K562 (cell line): ENCODE measurements around the gene ISYNA1. TPM values are rescaled to one million over a fixed set of nuclear protein-coding genes. Genes with fewer than 3 reads are reported as not detected.
A peak's percentile ranks its signal among the peaks of the same experiment; 100 is the strongest.

Experiments
- ATAC-seq: fragments of 200-7000 bp; cut with Tn5 transposase; 3 replicates; pipeline ENCODE4 v1.9.1; 2020; ENCODE audit warnings: moderate library complexity
- BruUV-seq: library from RNA; stranded (reverse); fragments of 400-500 nt; replicated peaks from 2 replicates; lab custom pipeline; 2021; lab: Mats Ljungman, UMichigan
- CTCF ChIA-PET: fragments of 300-600 bp; formaldehyde crosslinking; extraction: SDS; loops from one replicate; lab custom pipeline; 2021; ENCODE audit warnings: low intra/inter-chr PET ratio; lab: Yijun Ruan, JAX
- POLR2A ChIA-PET: fragments of 300-600, 350-650 bp; sonication (Branson Sonifier 250); formaldehyde crosslinking; extraction: SDS; loops from one replicate; lab custom pipeline; 2021; ENCODE audit warnings: antibody characterized with exemption, inconsistent platforms; lab: Yijun Ruan, JAX
- DNase-seq, 4 experiments: peaks; one replicate each; pipeline versions ENCODE4 v3.0.0 to v3.0.0-alpha.2; 2011 to 2018; ENCODE audit warnings: low spot score in 3 of 4, mixed read lengths in 3 of 4; ENCODE audit errors: extremely low read depth in 1 of 4
- FAIRE-seq: peaks from 2 replicates; lab custom pipeline; 2011; peaks lifted over from hg19 to GRCh38; lab: Jason Lieb, UNC
- H2AFZ ChIP-seq: 2 replicates; pipeline ENCODE4 v1.6.0; 2011; ENCODE audit warnings: low read depth, low read length, control low read depth, inconsistent platforms
- H3K27ac ChIP-seq: fragments of 200-600 bp; 3 replicates; pipeline ENCODE4 v1.8.0; 2011; ENCODE audit warnings: low read depth, mild to moderate bottlenecking, control low read depth, inconsistent platforms, low read length, moderate library complexity, mixed read lengths; ENCODE audit errors: extremely low read depth
- H3K27me3 ChIP-seq, 2 experiments: fragments of 300-600 bp in 1 of 2; 2 replicates in 1 of 2; 3 replicates in 1 of 2; pipeline versions ENCODE4 v1.6.0 to v1.8.0; 2011; ENCODE audit warnings: inconsistent platforms in 2 of 2, low read length in 2 of 2, mild to moderate bottlenecking in 1 of 2, mixed read lengths in 1 of 2, moderate library complexity in 1 of 2; ENCODE audit not compliant: control insufficient read depth in 2 of 2, insufficient read depth in 2 of 2
- H3K36me3 ChIP-seq: fragments of 300-600 bp; 3 replicates; pipeline ENCODE4 v1.8.0; 2011; ENCODE audit warnings: mild to moderate bottlenecking, low read length, inconsistent platforms; ENCODE audit not compliant: control insufficient read depth, insufficient read depth
- H3K4me1 ChIP-seq, 2 experiments: fragments of 200-600 bp in 1 of 2; replicated peaks in 1 of 2; 2 replicates in 1 of 2; 3 replicates in 1 of 2; pipeline versions ENCODE4 v1.5.1 to v1.8.0; 2011; ENCODE audit warnings: inconsistent platforms in 2 of 2, low read length in 2 of 2, mild to moderate bottlenecking in 1 of 2, mixed read lengths in 1 of 2, moderate library complexity in 1 of 2; ENCODE audit not compliant: control insufficient read depth in 2 of 2, insufficient read depth in 2 of 2
- H3K4me2 ChIP-seq: 2 replicates; pipeline ENCODE4 v1.6.1; 2011; ENCODE audit warnings: low read length, control low read depth, inconsistent platforms, mixed read lengths; ENCODE audit not compliant: insufficient read depth
- H3K4me3 ChIP-seq: fragments of 200-600 bp; sonication (generic), shearing (Covaris generic); 2 replicates; pipeline ENCODE4 v1.5.1; 2016; ENCODE audit warnings: control low read depth, inconsistent platforms
- H3K79me2 ChIP-seq: fragments of 200-600 bp; 3 replicates; pipeline ENCODE4 v1.8.0; 2011; ENCODE audit warnings: low read length, inconsistent platforms; ENCODE audit not compliant: control insufficient read depth, insufficient read depth
- H3K9ac ChIP-seq, 2 experiments: 2 replicates each; pipeline versions ENCODE4 v1.6.0 to v1.6.1; 2011; ENCODE audit warnings: low read depth in 2 of 2, low read length in 2 of 2, control low read depth in 1 of 2, inconsistent platforms in 1 of 2, mild to moderate bottlenecking in 1 of 2, mixed read lengths in 1 of 2; ENCODE audit not compliant: insufficient read depth in 1 of 2
- H3K9me1 ChIP-seq: one replicate; pipeline ENCODE4 v1.6.0; 2011; ENCODE audit warnings: inconsistent platforms, mild to moderate bottlenecking, low read length, moderate library complexity; ENCODE audit not compliant: control insufficient read depth, insufficient read depth
- H3K9me3 ChIP-seq: replicated peaks from 2 replicates; pipeline ENCODE4 v1.5.1; 2011; ENCODE audit warnings: low read depth, low read length, inconsistent platforms; ENCODE audit not compliant: control insufficient read depth, insufficient read depth
- H4K20me1 ChIP-seq: replicated peaks from 2 replicates; pipeline ENCODE4 v1.6.1; 2011; ENCODE audit warnings: low read length, inconsistent platforms, mixed read lengths; ENCODE audit not compliant: control insufficient read depth, insufficient read depth
- ASH1L ChIP-seq: fragments of 450-650 bp; IDR thresholded peaks from 2 replicates; pipeline ENCODE4 v1.6.1; 2018; ENCODE audit warnings: borderline replicate concordance, mild to moderate bottlenecking, low read depth; ENCODE audit not compliant: partially characterized antibody
- CHD4 ChIP-seq: fragments of 200-600 bp; sonication (generic); IDR thresholded peaks from 3 replicates; pipeline ENCODE4 v1.6.1; 2012; ENCODE audit warnings: low read depth, mild to moderate bottlenecking, mixed read lengths, low read length, inconsistent platforms; ENCODE audit not compliant: insufficient read depth, insufficient replicate concordance, poor library complexity, severe bottlenecking
- COPS2 ChIP-seq: fragments of 450-650 bp; conservative IDR thresholded peaks from 2 replicates; pipeline ENCODE4 v1.6.1; 2016; ENCODE audit warnings: mild to moderate bottlenecking, moderate library complexity
- KDM1A ChIP-seq, 2 experiments: fragments of 450-650 bp; IDR thresholded peaks; 2 replicates each; pipeline ENCODE4 v1.6.1; 2016; ENCODE audit warnings: mild to moderate bottlenecking in 2 of 2
- NR3C1 ChIP-seq: sonication (generic); formaldehyde crosslinking; IDR thresholded peaks from 2 replicates; pipeline ENCODE4 v1.8.1; 2022; ENCODE audit warnings: missing genetic modification reagents
- POLR2G ChIP-seq: fragments of 200-400 bp; formaldehyde crosslinking; IDR thresholded peaks from 2 replicates; pipeline ENCODE4 v1.6.1; 2017; ENCODE audit warnings: low read depth, mild to moderate bottlenecking, antibody characterized with exemption, low read length, moderate library complexity
- WGBS: fragments of 100-300 bp; shearing (Covaris generic); methylation state at CpG from one replicate; pipeline ENCODE4 v1.1.6; 2016; ENCODE audit warnings: low coverage, mixed read lengths; ENCODE audit not compliant: insufficient coverage; ENCODE audit errors: missing lambda C conversion rate; 5-methylcytosine and 5-hydroxymethylcytosine counted together
- in situ Hi-C: fragments of 300-500 bp; cut with MboI; formaldehyde crosslinking; loops from 4 replicates; pipeline ENCODE4 v1.15.0; 2018; ENCODE audit warnings: inconsistent platforms, mixed read lengths
- intact Hi-C: fragments of 100-400 bp; cut with micrococcal nuclease; formaldehyde crosslinking; loops from 2 replicates; pipeline ENCODE4 v1.14.2; 2022
- polyA plus RNA-seq, 8 experiments: library from polyadenylated mRNA; depleted of rRNA in 4 of 8; stranded (reverse) in 5 of 8; unstranded in 3 of 8; fragments of >200 nt; fragmentation: Nextera tagmentation in 2 of 8; fragmentation: Illumina TruSeq in 1 of 8; extraction: Ambion mirVana in 2 of 8; extraction: Trizol in 1 of 8; gene quantifications; 2 replicates each; pipeline versions ENCODE4 v1.2.1 to v1.2.3, GENCODE V29; 2011 to 2014; ENCODE audit warnings: inconsistent platforms in 1 of 8, missing spikeins in 1 of 8
- total RNA-seq, 7 experiments: library from RNA; depleted of rRNA in 6 of 7; stranded (reverse); fragments of >200 nt in 6 of 7; fragmentation: Illumina TruSeq in 2 of 7; extraction: Trizol in 2 of 7; gene quantifications; 2 replicates each; pipeline versions ENCODE4 v1.2.1 to v1.2.3, GENCODE V29; 2011 to 2021; ENCODE audit warnings: low replicate concordance in 1 of 7
- TF ChIP-seq, protein P1 (sequence below): fragments of 250-450 bp; sonication (Bioruptor Pico); IDR thresholded peaks from 2 replicates; pipeline ENCODE4 v1.5.0; 2021
- TF ChIP-seq, protein P2 (sequence below): sonication (generic); formaldehyde crosslinking; IDR thresholded peaks from 2 replicates; pipeline ENCODE4 v1.8.1; 2022; ENCODE audit warnings: missing genetic modification reagents
- TF ChIP-seq, protein P3 (sequence below): fragments of 450-650 bp; IDR thresholded peaks from 2 replicates; pipeline ENCODE4 v1.6.1; 2018; ENCODE audit not compliant: partially characterized antibody
- TF ChIP-seq, protein P4 (sequence below): fragments of 250-450 bp; sonication (Bioruptor Pico); IDR thresholded peaks from 2 replicates; pipeline ENCODE4 v1.4.0; 2020; ENCODE audit warnings: mild to moderate bottlenecking, moderate library complexity

The ISYNA1 gene
- total and polyA plus RNA-seq, 9 of the 15 experiments (the other 6 are each of a cell fraction or from before 2014, with no cell fraction given) = 21.8 to 460 (median 93.2) TPM

DNA sequence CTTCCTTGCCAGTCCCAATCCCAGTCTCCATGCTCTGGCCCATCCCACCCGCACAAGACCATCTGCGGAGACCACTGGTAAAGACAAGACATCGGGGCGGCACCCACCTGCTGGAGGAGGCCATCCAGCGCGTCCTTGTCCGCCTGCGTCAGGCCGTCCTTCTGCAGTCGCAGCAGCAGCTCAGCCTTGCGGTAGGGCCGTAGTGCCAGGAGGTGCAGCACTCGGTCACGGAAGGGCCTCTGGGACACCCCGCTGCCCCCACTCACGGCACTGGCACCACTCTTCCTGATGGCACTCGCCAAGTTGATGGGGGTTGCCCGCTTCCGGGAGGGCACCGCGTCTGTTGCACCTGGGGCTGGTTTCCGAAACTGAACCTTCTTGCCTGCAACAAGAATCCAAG is 23.5 kb upstream of the ISYNA1 start (continued):
- TF ChIP-seq, protein P1, sequence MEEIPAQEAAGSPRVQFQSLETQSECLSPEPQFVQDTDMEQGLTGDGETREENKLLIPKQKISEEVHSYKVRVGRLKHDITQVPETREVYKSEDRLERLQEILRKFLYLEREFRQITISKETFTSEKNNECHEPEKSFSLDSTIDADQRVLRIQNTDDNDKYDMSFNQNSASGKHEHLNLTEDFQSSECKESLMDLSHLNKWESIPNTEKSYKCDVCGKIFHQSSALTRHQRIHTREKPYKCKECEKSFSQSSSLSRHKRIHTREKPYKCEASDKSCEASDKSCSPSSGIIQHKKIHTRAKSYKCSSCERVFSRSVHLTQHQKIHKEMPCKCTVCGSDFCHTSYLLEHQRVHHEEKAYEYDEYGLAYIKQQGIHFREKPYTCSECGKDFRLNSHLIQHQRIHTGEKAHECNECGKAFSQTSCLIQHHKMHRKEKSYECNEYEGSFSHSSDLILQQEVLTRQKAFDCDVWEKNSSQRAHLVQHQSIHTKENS (CRISPR knock-in tag) = no peak
- TF ChIP-seq POLR2G (peak; percentile 31; the same call in 1 of the 2 replicates), KDM1A (IDR thresholded peaks at IDR 0.05) (no peak)
- TF ChIP-seq, protein P2, sequence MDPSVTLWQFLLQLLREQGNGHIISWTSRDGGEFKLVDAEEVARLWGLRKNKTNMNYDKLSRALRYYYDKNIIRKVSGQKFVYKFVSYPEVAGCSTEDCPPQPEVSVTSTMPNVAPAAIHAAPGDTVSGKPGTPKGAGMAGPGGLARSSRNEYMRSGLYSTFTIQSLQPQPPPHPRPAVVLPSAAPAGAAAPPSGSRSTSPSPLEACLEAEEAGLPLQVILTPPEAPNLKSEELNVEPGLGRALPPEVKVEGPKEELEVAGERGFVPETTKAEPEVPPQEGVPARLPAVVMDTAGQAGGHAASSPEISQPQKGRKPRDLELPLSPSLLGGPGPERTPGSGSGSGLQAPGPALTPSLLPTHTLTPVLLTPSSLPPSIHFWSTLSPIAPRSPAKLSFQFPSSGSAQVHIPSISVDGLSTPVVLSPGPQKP = no peak

DNA sequence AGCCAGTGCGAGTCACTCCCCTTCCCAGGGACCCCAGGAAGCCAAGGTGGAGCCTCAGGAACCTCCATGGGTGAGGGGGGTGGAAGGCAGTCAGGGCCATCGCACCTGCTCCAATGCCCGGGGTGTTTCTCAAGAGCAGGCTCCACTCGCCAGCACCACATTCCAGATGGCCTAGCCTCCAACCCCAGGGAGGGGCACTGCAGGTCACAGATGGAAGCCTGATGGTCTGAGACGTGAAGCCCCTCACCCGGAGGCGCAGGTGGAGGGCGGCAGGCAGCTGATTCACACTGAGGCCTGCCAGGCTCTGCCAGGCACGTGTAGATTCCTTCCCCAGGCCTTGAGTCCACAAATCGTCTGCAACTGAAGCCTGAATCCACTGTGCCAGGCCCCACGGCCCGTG is 23.0 kb upstream of the ISYNA1 start:
- ATAC-seq = no peak
- WGBS = 90% methylated on average over 12 of the region's 12 CpGs
- TF ChIP-seq ASH1L (no peak), NR3C1 (CRISPR knock-in tag) (no peak), KDM1A (IDR thresholded peaks at IDR 0.05) (no peak), COPS2 (no peak), CHD4 (no peak)
- TF ChIP-seq, protein P3, sequence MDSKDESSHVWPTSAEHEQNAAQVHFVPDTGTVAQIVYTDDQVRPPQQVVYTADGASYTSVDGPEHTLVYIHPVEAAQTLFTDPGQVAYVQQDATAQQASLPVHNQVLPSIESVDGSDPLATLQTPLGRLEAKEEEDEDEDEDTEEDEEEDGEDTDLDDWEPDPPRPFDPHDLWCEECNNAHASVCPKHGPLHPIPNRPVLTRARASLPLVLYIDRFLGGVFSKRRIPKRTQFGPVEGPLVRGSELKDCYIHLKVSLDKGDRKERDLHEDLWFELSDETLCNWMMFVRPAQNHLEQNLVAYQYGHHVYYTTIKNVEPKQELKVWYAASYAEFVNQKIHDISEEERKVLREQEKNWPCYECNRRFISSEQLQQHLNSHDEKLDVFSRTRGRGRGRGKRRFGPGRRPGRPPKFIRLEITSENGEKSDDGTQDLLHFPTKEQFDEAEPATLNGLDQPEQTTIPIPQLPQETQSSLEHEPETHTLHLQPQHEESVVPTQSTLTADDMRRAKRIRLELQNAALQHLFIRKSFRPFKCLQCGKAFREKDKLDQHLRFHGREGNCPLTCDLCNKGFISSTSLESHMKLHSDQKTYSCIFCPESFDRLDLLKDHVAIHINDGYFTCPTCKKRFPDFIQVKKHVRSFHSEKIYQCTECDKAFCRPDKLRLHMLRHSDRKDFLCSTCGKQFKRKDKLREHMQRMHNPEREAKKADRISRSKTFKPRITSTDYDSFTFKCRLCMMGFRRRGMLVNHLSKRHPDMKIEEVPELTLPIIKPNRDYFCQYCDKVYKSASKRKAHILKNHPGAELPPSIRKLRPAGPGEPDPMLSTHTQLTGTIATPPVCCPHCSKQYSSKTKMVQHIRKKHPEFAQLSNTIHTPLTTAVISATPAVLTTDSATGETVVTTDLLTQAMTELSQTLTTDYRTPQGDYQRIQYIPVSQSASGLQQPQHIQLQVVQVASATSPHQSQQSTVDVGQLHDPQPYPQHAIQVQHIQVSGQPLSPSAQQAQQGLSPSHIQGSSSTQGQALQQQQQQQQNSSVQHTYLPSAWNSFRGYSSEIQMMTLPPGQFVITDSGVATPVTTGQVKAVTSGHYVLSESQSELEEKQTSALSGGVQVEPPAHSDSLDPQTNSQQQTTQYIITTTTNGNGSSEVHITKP = no peak
- TF ChIP-seq, protein P4, sequence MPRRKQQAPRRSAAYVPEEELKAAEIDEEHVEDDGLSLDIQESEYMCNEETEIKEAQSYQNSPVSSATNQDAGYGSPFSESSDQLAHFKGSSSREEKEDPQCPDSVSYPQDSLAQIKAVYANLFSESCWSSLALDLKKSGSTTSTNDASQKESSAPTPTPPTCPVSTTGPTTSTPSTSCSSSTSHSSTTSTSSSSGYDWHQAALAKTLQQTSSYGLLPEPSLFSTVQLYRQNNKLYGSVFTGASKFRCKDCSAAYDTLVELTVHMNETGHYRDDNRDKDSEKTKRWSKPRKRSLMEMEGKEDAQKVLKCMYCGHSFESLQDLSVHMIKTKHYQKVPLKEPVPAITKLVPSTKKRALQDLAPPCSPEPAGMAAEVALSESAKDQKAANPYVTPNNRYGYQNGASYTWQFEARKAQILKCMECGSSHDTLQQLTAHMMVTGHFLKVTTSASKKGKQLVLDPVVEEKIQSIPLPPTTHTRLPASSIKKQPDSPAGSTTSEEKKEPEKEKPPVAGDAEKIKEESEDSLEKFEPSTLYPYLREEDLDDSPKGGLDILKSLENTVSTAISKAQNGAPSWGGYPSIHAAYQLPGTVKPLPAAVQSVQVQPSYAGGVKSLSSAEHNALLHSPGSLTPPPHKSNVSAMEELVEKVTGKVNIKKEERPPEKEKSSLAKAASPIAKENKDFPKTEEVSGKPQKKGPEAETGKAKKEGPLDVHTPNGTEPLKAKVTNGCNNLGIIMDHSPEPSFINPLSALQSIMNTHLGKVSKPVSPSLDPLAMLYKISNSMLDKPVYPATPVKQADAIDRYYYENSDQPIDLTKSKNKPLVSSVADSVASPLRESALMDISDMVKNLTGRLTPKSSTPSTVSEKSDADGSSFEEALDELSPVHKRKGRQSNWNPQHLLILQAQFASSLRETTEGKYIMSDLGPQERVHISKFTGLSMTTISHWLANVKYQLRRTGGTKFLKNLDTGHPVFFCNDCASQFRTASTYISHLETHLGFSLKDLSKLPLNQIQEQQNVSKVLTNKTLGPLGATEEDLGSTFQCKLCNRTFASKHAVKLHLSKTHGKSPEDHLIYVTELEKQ (CRISPR knock-in tag) = no peak

More for the DNA sequence above, 23.0 kb upstream of the ISYNA1 start:
- Histone ChIP-seq H3K9ac (peak overlapping the region in 1 of 2 experiments; percentile 63; a peak in 2 of 4 replicates), H3K9me1 (no peaks in the 10 kb centered on the region), H3K79me2 (no peaks in the 10 kb centered on the region; the same call in 2 of the 3 replicates), H3K4me1 (peaks cover 0 to 45% of the 10 kb centered on the region in 2 experiments; a peak in 2 of 5 replicates), H3K4me2 (no peak overlapping the region), H3K36me3 (peaks cover 77% of the 10 kb centered on the region), H3K27me3 (no peaks in the 10 kb centered on the region), H3K9me3 (no peaks in the 10 kb centered on the region), H3K27ac (no peak overlapping the region), H4K20me1 (peaks cover 7% of the 10 kb centered on the region), H2AFZ (no peak overlapping the region), H3K4me3 (no peak overlapping the region)
- intact Hi-C loops (no loop called here), in situ Hi-C loops (no loop called here)
- FAIRE-seq (no peak), DNase-seq (no peak)
- no TSS peak for BruUV-seq
- ChIA-PET POLR2A (interaction anchor here (0.6 kb wide), 2 partner anchors 194 to 381 kb away, joined by 3 to 4 read pairs; no protein-coding TSS in a partner anchor), CTCF (interaction anchor here (1.5 kb wide), 1 partner anchor 10 kb away, joined by 4 read pairs; no protein-coding TSS in a partner anchor)
